RWPE2 (cell line): ENCODE results near the gene ATP5MK.
"Not testable (repeated sequence)": the region's sequence is repeated elsewhere in the genome, so short reads cannot be mapped to it uniquely, and the experiment has no call there.

Experiments used
- ATAC-seq: fragments of 200-7000 bp; cut with Tn5 transposase; 3 replicates; pipeline ENCODE4 v1.9.1; 2021; ENCODE audit warnings: low read depth
- DNase-seq: peaks from one replicate; pipeline ENCODE4 v3.0.0-alpha.2; 2020; ENCODE audit warnings: low spot score
- H3K27ac ChIP-seq: fragments of 450-650 bp; 2 replicates; pipeline ENCODE4 v1.5.1; 2017; ENCODE audit warnings: mild to moderate bottlenecking; ENCODE audit not compliant: poor library complexity, severe bottlenecking
- H3K27me3 ChIP-seq: fragments of 250-450 bp; sonication (Bioruptor Pico); 2 replicates; pipeline ENCODE4 v1.5.1; 2021; ENCODE audit warnings: mild to moderate bottlenecking, moderate library complexity; ENCODE audit not compliant: insufficient read depth, poor library complexity, severe bottlenecking
- H3K36me3 ChIP-seq: fragments of 250-450 bp; sonication (Bioruptor Pico); 2 replicates; pipeline ENCODE4 v1.5.1; 2020; ENCODE audit warnings: low read depth, mild to moderate bottlenecking, moderate library complexity
- H3K4me1 ChIP-seq: fragments of 250-450 bp; sonication (Bioruptor Pico); 2 replicates; pipeline ENCODE4 v1.5.1; 2021; ENCODE audit warnings: mild to moderate bottlenecking, moderate library complexity; ENCODE audit not compliant: insufficient read depth, poor library complexity, severe bottlenecking
- H3K4me3 ChIP-seq: fragments of 250-450 bp; sonication (Bioruptor Pico); 2 replicates; pipeline ENCODE4 v1.5.1; 2021; ENCODE audit warnings: mild to moderate bottlenecking, moderate library complexity; ENCODE audit not compliant: severe bottlenecking
- H3K9me3 ChIP-seq: fragments of 250-450 bp; sonication (Bioruptor Pico); 2 replicates; pipeline ENCODE4 v1.5.1; 2021; ENCODE audit warnings: mild to moderate bottlenecking, moderate library complexity; ENCODE audit not compliant: severe bottlenecking
- CTCF ChIP-seq: fragments of 450-650 bp; IDR thresholded peaks from one replicate; pipeline ENCODE4 v1.5.1; 2017; ENCODE audit warnings: mild to moderate bottlenecking, moderate library complexity; ENCODE audit not compliant: poor library complexity, severe bottlenecking

ATP5MK gene

GRCh38 chr10:103367379-103367781 lies 28.9 kb downstream of the ATP5MK start:
- TF ChIP-seq CTCF = no peak
- Histone ChIP-seq H3K27ac (peak overlapping the region; percentile 60), H3K4me1 (peaks cover 8% of the 10 kb centered on the region), H3K27me3 (no peaks in the 10 kb centered on the region), H3K4me3 (peak overlapping the region; percentile 65), H3K36me3 (0 out of 2 replicates have a peak, but pooled peaks cover 4% of the 10 kb centered on the region), H3K9me3 (no peaks in the 10 kb centered on the region)
- DNase-seq (no peak), ATAC-seq (no peak)

GRCh38 chr10:103360791-103361190 lies 35.5 kb downstream of the ATP5MK start:
- H3K9me3 ChIP-seq, H3K27me3 ChIP-seq, H3K4me3 ChIP-seq: not testable (repeated sequence)

GRCh38 chr10:103359493-103359892 lies 36.8 kb downstream of the ATP5MK start:
- H3K27me3 ChIP-seq, H3K4me1 ChIP-seq, DNase-seq, ATAC-seq, H3K9me3 ChIP-seq, H3K36me3 ChIP-seq, H3K27ac ChIP-seq, H3K4me3 ChIP-seq: not testable (repeated sequence)

More at GRCh38 chr10:103360791-103361190, 35.5 kb downstream of the ATP5MK start:
- not testable (repeated sequence) for H3K36me3 ChIP-seq, H3K27ac ChIP-seq, H3K4me1 ChIP-seq
- DNase-seq (peak; percentile 71), ATAC-seq (peak; percentile 78)

GRCh38 chr10:103355906-103356599 lies 40.2 kb downstream of the ATP5MK start:
- Histone ChIP-seq H3K27ac (no peak overlapping the region), H3K4me3 (no peak overlapping the region), H3K36me3 (no peaks in the 10 kb centered on the region), H3K9me3 (no peaks in the 10 kb centered on the region), H3K4me1 (peaks cover 8% of the 10 kb centered on the region), H3K27me3 (no peaks in the 10 kb centered on the region)
- ATAC-seq (0 out of 3 replicates have a peak, but pooled peaks have one; percentile 6), DNase-seq (no peak)
- no peak for TF ChIP-seq CTCF

GRCh38 chr10:103354567-103354966 lies 41.7 kb downstream of the ATP5MK start:
- not testable (repeated sequence) for H3K4me1 ChIP-seq, ATAC-seq, H3K27ac ChIP-seq, H3K36me3 ChIP-seq, DNase-seq, H3K27me3 ChIP-seq, H3K9me3 ChIP-seq, H3K4me3 ChIP-seq

GRCh38 chr10:103353281-103353680 lies 43.0 kb downstream of the ATP5MK start:
- Histone ChIP-seq H3K9me3 (no peaks in the 10 kb centered on the region), H3K4me3 (no peak overlapping the region), H3K36me3 (peaks cover 10% of the 10 kb centered on the region), H3K27me3 (no peaks in the 10 kb centered on the region), H3K27ac (no peak overlapping the region), H3K4me1 (peaks cover 3% of the 10 kb centered on the region)
- ATAC-seq = no peak
- no peak for TF ChIP-seq CTCF
- no peak for DNase-seq
